Pancreas (tissue), 10 donors: ENCODE measurements around the gene TUBB2A. TPM values are rescaled to one million over a fixed set of nuclear protein-coding genes. Genes with fewer than 3 reads are reported as not detected.
A peak's percentile ranks its signal among the peaks of the same experiment; 100 is the strongest.
"Not testable (repeated sequence)": the region's sequence is repeated elsewhere in the genome, so short reads cannot be mapped to it uniquely, and the experiment has no call there.

ENCODE experiments used
- ATAC-seq, 4 donors: fragments of 200-7000 bp; cut with Tn5 transposase; one replicate each; pipeline versions ENCODE4 v1.8.0 to v1.9.1; 2020; ENCODE audit warnings: mild to moderate bottlenecking in 4 of 4, moderate library complexity in 4 of 4
- DNase-seq, 6 donors: peaks; one replicate each; pipeline ENCODE4 v3.0.0-alpha.2; 2020
- FAIRE-seq: peaks from 2 replicates; lab custom pipeline; 2012; peaks lifted over from hg19 to GRCh38; lab: Jason Lieb, UNC
- H3K27ac ChIP-seq, 4 donors: fragments of 200-600 bp; sonication (generic); 1 replicate in 3 of 4; 2 replicates in 1 of 4; pipeline versions ENCODE4 v1.5.0 to v1.8.0; 2020
- H3K27me3 ChIP-seq, 4 donors: fragments of 200-600 bp; one replicate each; pipeline ENCODE4 v1.8.0; 2021
- H3K36me3 ChIP-seq, 3 donors: fragments of 200-600 bp; sonication (generic) in 1 of 3; one replicate each; pipeline versions ENCODE4 v1.5.0 to v1.8.0; 2020 to 2021
- H3K4me1 ChIP-seq, 3 donors: fragments of 200-600 bp; one replicate each; pipeline ENCODE4 v1.8.0; 2021
- H3K4me3 ChIP-seq, 4 donors: fragments of 200-600 bp; sonication (generic) in 2 of 4; one replicate each; pipeline versions ENCODE4 v1.5.0 to v1.8.0; 2020 to 2021
- H3K9me3 ChIP-seq, 4 donors: fragments of 200-600 bp; one replicate each; pipeline ENCODE4 v1.8.0; 2021
- WGBS, 2 donors: extraction: QIAGEN DNeasy Blood & Tissue Kit; methylation state at CpG; one replicate each; pipeline ENCODE4 v1.1.7; 2013; 5-methylcytosine and 5-hydroxymethylcytosine counted together
- intact Hi-C, 3 donors: fragments of 100-400 bp; cut with DNase I; formaldehyde crosslinking; loops; one replicate each; pipeline versions ENCODE4 v1.11.1 to v1.14.2; 2022
- polyA plus RNA-seq, 2 donors: library from polyadenylated mRNA; stranded (reverse); fragments of 200-250 nt; gene quantifications; one replicate each; pipeline ENCODE4 v1.2.3, GENCODE V29; 2013
- total RNA-seq, 6 donors: library from RNA; stranded (reverse); fragmentation: NEBNext Ultra II Directional in 4 of 6; extraction: Animal tissue kit (Norgen Biotek cat#: 25700) in 4 of 6; gene quantifications; one replicate each; pipeline versions ENCODE4 v1.2.1 to v1.2.4, GENCODE V29; 2021 to 2023
- TF ChIP-seq, protein P1 (sequence below), 4 donors: fragments of 200-600 bp; sonication (generic) in 3 of 4; IDR thresholded peaks; one replicate each; pipeline versions ENCODE4 v1.5.0 to v1.8.0; 2021; ENCODE audit warnings: antibody characterized with exemption in 4 of 4
- donor health status: healthy with polysubstance abuse.
- donor health status: DM: no; HTN: no; CAD: no; lungs with moderate emphysema.
- donor health status: DM: no; HTN: no; CAD: no.
- donor health status: control.
- donor health status: control.
- donor health status: Bipolar disorder and iron deficiency.
- donor health status: DM: yes; HTN: yes; CAD: no.
- donor health status: DM: no; HTN: no; CAD: no.
- donor health status: DM: no; HTN: no; CAD: no.
- donor health status: DM: yes; HTN: yes; CAD: no.

TUBB2A gene
- total and polyA plus RNA-seq, 8 donors = 16.3 to 55.9 (median 20.8) TPM

DNA sequence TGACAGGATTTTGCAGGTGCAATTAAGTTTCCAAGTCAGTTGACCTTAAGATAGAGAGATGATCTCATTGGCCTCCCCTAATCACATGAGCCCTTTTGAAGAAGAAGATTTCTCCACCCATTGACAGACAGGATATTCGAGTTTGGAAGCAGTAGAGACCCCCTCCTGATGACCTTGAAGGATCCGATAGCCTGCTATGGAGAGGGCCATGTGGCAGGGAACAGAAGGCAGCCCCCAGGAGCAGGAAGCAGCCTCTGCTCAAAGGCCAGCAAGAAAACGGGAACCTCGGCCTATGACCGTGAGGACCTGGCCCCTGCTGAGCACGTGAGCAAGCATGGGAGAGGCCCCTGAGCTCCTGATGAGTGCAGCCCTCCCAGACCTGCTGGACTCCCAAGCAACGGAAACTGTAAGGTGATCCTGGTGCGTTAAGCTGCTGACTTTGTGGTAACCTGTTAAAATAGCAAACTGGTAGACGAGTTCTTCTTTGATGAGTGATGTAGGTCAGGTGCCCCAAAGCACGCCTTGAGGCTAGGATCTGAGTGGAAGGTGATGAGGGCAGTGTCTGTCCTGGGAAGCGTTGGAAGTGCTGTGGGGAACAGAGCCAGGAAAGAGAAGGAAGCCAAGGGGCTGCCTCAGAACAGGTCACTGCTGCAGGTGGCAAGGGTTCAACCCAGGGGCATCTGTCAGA, 18.5 kb upstream of the TUBB2A start:
- H3K27me3 ChIP-seq = no peaks in the 10 kb centered on the region
- H3K27ac ChIP-seq = no peak overlapping the region
- H3K4me1 ChIP-seq = no peaks in the 10 kb centered on the region
- intact Hi-C loops = no loop called here
- no peak for ATAC-seq
- 71 to 75% methylated on average over 11 of the region's 11 CpGs for WGBS, 2 donors
- FAIRE-seq = no peak
- H3K36me3 ChIP-seq = no peaks in the 10 kb centered on the region
- TF ChIP-seq, protein P1, sequence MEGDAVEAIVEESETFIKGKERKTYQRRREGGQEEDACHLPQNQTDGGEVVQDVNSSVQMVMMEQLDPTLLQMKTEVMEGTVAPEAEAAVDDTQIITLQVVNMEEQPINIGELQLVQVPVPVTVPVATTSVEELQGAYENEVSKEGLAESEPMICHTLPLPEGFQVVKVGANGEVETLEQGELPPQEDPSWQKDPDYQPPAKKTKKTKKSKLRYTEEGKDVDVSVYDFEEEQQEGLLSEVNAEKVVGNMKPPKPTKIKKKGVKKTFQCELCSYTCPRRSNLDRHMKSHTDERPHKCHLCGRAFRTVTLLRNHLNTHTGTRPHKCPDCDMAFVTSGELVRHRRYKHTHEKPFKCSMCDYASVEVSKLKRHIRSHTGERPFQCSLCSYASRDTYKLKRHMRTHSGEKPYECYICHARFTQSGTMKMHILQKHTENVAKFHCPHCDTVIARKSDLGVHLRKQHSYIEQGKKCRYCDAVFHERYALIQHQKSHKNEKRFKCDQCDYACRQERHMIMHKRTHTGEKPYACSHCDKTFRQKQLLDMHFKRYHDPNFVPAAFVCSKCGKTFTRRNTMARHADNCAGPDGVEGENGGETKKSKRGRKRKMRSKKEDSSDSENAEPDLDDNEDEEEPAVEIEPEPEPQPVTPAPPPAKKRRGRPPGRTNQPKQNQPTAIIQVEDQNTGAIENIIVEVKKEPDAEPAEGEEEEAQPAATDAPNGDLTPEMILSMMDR (IDR thresholded peaks at IDR 0.05) = no peak
- H3K4me3 ChIP-seq = no peak overlapping the region
- H3K9me3 ChIP-seq = no peaks in the 10 kb centered on the region
- no peak for DNase-seq

DNA sequence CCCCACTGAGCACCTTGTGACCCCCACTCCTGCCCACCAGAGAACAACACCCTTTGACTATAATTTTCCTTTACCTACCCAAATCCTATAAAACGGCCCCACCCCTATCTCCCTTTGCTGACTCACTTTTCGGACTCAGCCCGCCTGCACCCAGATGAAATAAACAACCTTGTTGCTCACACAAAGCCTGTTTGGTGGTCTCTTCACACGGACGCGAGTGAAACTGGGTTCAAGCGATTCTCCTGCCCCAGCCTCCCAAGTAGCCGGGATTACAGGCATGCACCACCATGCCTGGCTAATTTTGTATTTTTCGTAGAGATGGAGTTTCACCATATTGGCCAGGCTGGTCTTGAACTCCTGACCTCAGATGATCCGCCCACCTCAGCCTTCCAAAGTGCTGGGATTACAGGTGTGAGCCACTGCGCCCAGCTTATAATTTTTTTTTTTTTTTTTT, 16.3 kb upstream of the TUBB2A start:
- H3K9me3 ChIP-seq, H3K36me3 ChIP-seq, H3K27ac ChIP-seq, ATAC-seq, H3K4me3 ChIP-seq, FAIRE-seq, DNase-seq, H3K4me1 ChIP-seq, H3K27me3 ChIP-seq, intact Hi-C loops: not testable (repeated sequence)
- WGBS, 2 donors = 86 to 95% methylated on average over 11 of the region's 11 CpGs

DNA sequence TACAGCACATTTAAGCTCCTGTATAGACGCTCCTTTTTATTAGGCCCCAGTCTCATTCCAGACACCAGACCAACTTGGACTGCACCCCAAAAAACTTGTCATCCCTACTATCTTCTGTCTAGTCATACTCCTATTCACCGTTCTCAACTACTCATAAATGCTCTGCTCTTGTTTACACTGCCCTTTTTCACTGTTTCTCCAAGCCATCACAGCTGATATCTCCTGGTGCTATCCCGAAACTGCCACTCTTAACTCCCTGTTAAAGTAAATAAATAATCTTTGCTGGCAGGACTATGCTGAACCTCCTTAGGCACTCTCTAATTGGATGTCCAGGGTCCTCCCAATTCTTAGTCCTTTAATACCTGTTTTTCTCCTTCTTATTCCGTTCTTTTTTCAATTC, 15.4 kb upstream of the TUBB2A start:
- H3K27ac ChIP-seq, FAIRE-seq, H3K9me3 ChIP-seq, H3K4me1 ChIP-seq, H3K4me3 ChIP-seq, intact Hi-C loops, ATAC-seq, H3K36me3 ChIP-seq, H3K27me3 ChIP-seq, DNase-seq: not testable (repeated sequence)
- 75 to 76% methylated on average over 4 of the region's 4 CpGs for WGBS, 2 donors

GRCh38 chr6:3171313-3172175, 14.2 kb upstream of the TUBB2A start:
- DNase-seq, H3K4me1 ChIP-seq, FAIRE-seq, H3K4me3 ChIP-seq, H3K27me3 ChIP-seq, ATAC-seq, H3K9me3 ChIP-seq, H3K27ac ChIP-seq, H3K36me3 ChIP-seq, intact Hi-C loops: not testable (repeated sequence)
- 85 to 89% methylated on average over 17 of the region's 17 CpGs for WGBS, 2 donors

DNA sequence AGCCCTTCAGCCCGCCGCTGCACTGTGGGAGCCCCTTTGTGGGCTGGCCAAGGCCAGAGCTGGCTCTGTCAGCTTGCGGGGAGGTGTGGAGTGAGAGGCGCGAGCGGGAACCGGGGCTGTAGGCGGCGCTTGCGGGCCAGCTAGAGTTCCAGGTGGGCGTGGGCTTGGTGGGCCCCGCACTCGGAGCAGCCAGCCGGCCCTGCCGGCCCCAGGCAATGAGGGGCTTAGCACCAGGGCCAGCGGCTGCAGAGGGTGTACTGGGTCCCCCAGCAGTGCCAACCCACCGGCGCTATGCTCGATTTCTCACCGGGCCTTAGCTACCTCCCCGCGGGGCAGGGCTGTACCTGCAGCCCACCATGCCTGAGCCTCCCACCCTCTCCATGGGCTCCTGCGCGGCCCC, 13.3 kb upstream of the TUBB2A start:
- 89 to 94% methylated on average over 22 to 24 of the region's 24 CpGs for whole genome bisulfite sequencing, 2 donors
- intact Hi-C loops, H3K4me3 ChIP-seq, FAIRE-seq, H3K27me3 ChIP-seq, H3K4me1 ChIP-seq, H3K9me3 ChIP-seq, ATAC-seq, H3K27ac ChIP-seq, H3K36me3 ChIP-seq: not testable (repeated sequence)
- DNase-seq = peak in 1 of 6 donors; percentile 21

GRCh38 chr6:3168046-3168445, 10.7 kb upstream of the TUBB2A start:
- H3K27me3 ChIP-seq, H3K9me3 ChIP-seq, DNase-seq, intact Hi-C loops, H3K27ac ChIP-seq, ATAC-seq, FAIRE-seq, H3K36me3 ChIP-seq, H3K4me3 ChIP-seq, H3K4me1 ChIP-seq: not testable (repeated sequence)
- WGBS, 2 donors = 93 to 95% methylated on average over 10 of the region's 10 CpGs

DNA sequence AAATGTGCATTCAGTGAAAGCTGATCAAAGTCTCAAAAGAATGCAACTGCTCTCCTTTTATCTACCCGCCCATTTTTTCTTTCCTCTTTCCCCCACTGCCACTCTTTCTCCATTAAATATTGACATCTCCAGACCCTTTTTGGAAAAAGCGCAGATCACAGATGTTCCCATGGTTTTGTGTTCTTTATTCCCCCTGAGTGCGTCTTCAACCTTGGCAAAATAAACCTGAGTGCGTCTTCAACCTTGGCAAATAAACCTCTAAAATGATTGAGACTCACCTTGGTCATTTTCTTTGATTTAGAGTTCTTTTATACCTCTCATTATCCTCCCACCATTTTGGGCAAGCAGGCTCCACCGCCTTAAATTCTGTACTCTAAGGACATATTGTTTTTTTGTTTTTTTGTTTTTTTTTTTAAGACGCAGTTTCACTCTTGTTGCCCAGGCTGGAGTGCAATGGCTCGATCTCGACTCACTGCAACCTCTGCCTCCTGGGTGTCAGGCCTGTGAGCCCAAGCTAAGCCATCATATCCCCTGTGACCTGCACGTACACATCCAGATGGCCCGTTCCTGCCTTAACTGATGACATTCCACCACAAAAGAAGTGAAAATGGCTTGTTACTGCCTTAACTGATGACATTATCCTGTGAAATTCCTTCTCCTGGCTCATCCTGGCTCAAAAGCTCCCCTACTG, 9.3 kb upstream of the TUBB2A start:
- 92 to 94% methylated on average over 10 of the region's 10 CpGs for WGBS, 2 donors
- DNase-seq, H3K27me3 ChIP-seq, H3K27ac ChIP-seq, H3K4me3 ChIP-seq, FAIRE-seq, H3K4me1 ChIP-seq, H3K36me3 ChIP-seq, intact Hi-C loops, ATAC-seq, H3K9me3 ChIP-seq: not testable (repeated sequence)
